CD4-positive, alpha-beta T cell treated with Interleukin-10 for 1 hour (primary cell): ENCODE measurements around the gene IQCK.
A peak's percentile ranks its signal among the peaks of the same experiment; 100 is the strongest.
"Not testable (repeated sequence)": the region's sequence is repeated elsewhere in the genome, so short reads cannot be mapped to it uniquely, and the experiment has no call there.

Experiments used
- DNase-seq: peaks from one replicate; pipeline ENCODE4 v3.0.0-alpha.2; 2020

IQCK gene

GRCh38 chr16:19717741-19718623, at the start of gene IQCK, which contains the start of gene KNOP1:
Gene IQCK, plus strand, starts transcription at chr16:19718271. Its CDS starts 36 bp downstream, at chr16:19718307.
Gene KNOP1, minus strand, starts transcription at chr16:19718227. Its CDS starts 3,192 bp downstream, at chr16:19715035.
- peak; percentile 91 for DNase-seq

- no peak for DNase-seq
Observed at GRCh38 chr16:19672378-19672777, 45.7 kb upstream of the IQCK start.

GRCh38 chr16:19674485-19674884, 43.6 kb upstream of the IQCK start:
- DNase-seq = no peak

GRCh38 chr16:19677402-19677801, 40.7 kb upstream of the IQCK start:
- DNase-seq = no peak

- DNase-seq = no peak
Observed at GRCh38 chr16:19678804-19679203, 39.3 kb upstream of the IQCK start.

GRCh38 chr16:19679281-19679680, 38.8 kb upstream of the IQCK start:
- DNase-seq = not testable (repeated sequence)

- DNase-seq = no peak
Observed at GRCh38 chr16:19680881-19681340, 37.2 kb upstream of the IQCK start.

- DNase-seq = no peak
Observed at GRCh38 chr16:19681637-19682036, 36.4 kb upstream of the IQCK start.

- DNase-seq = no peak
Observed at GRCh38 chr16:19683453-19684236, 34.4 kb upstream of the IQCK start.

GRCh38 chr16:19685176-19685575, 32.9 kb upstream of the IQCK start:
- no peak for DNase-seq

- no peak for DNase-seq
Observed at GRCh38 chr16:19687279-19687678, 30.8 kb upstream of the IQCK start.

- no peak for DNase-seq
Observed at GRCh38 chr16:19688396-19689024, 29.6 kb upstream of the IQCK start.

- no peak for DNase-seq
Observed at GRCh38 chr16:19689342-19689741, 28.7 kb upstream of the IQCK start.

GRCh38 chr16:19690196-19690595, 27.9 kb upstream of the IQCK start:
- no peak for DNase-seq

- DNase-seq = no peak
Observed at GRCh38 chr16:19691161-19691711, 26.8 kb upstream of the IQCK start.

- no peak for DNase-seq
Observed at GRCh38 chr16:19694989-19695388, 23.1 kb upstream of the IQCK start.

GRCh38 chr16:19696328-19696727, 21.7 kb upstream of the IQCK start:
- DNase-seq = peak; percentile 83

GRCh38 chr16:19696961-19697360, 21.1 kb upstream of the IQCK start:
- peak; percentile 8 for DNase-seq

GRCh38 chr16:19697756-19698318, 20.2 kb upstream of the IQCK start:
- peak; percentile 6 for DNase-seq

- no peak for DNase-seq
Observed at GRCh38 chr16:19698480-19699465, 19.3 kb upstream of the IQCK start.

GRCh38 chr16:19699472-19699871, 18.6 kb upstream of the IQCK start:
- no peak for DNase-seq
